Activated CD4-positive, alpha-beta T cell treated with anti-CD3 and anti-CD28 coated beads for 36 hours (primary cell): Measurements from ENCODE around the gene ANK2. TPM values are rescaled to one million over a fixed set of nuclear protein-coding genes. Genes with fewer than 3 reads are reported as not detected.
"Not testable (repeated sequence)": the region's sequence is repeated elsewhere in the genome, so short reads cannot be mapped to it uniquely, and the experiment has no call there.

Experiments used
- ATAC-seq: fragments of 200-7000 bp; cut with Tn5 transposase; one replicate; pipeline ENCODE4 v1.10.0; 2021; ENCODE audit warnings: mild to moderate bottlenecking, moderate library complexity
- CTCF ChIA-PET: fragments of 350-600 bp; sonication (Branson Sonifier 250); formaldehyde crosslinking; loops from one replicate; lab custom pipeline; 2021; ENCODE audit warnings: antibody characterized with exemption; lab: Charles Lee
- POLR2A ChIA-PET: fragments of 350-600 bp; sonication (Branson Sonifier 250); formaldehyde crosslinking; loops from one replicate; lab custom pipeline; 2021; ENCODE audit warnings: antibody characterized with exemption, inconsistent platforms; lab: Charles Lee
- DNase-seq: peaks from one replicate; pipeline ENCODE4 v3.0.0-alpha.2; 2020
- H3K27ac Mint-ChIP-seq: one replicate; pipeline ENCODE4 v1.8.0; 2021; ENCODE audit warnings: mixed read lengths
- H3K27me3 Mint-ChIP-seq: one replicate; pipeline ENCODE4 v1.8.0; 2021; ENCODE audit warnings: mixed read lengths
- H3K36me3 Mint-ChIP-seq: one replicate; pipeline ENCODE4 v1.8.0; 2021; ENCODE audit warnings: low read depth, mixed read lengths
- H3K4me1 Mint-ChIP-seq: one replicate; pipeline ENCODE4 v1.8.0; 2021; ENCODE audit warnings: mixed read lengths
- H3K4me3 Mint-ChIP-seq: one replicate; pipeline ENCODE4 v1.8.0; 2021; ENCODE audit warnings: mild to moderate bottlenecking, moderate library complexity, mixed read lengths
- H3K9me3 Mint-ChIP-seq: one replicate; pipeline ENCODE4 v1.8.0; 2021; ENCODE audit warnings: low read depth, mixed read lengths
- intact Hi-C, 2 experiments: fragments of 100-400 bp; cut with DNase I in 1 of 2; cut with micrococcal nuclease in 1 of 2; formaldehyde crosslinking; loops; one replicate each; pipeline versions ENCODE4 v1.14.2 to v1.15.1; 2022 to 2024; cut with DNase I, micrococcal nuclease
- total RNA-seq, 2 experiments: library from RNA; stranded (reverse); gene quantifications; one replicate each; pipeline ENCODE4 v1.2.3, GENCODE V29; 2021

ANK2 gene
- total RNA-seq, 2 experiments from 2014 or later, result 2.1 to 3.3 TPM

DNA sequence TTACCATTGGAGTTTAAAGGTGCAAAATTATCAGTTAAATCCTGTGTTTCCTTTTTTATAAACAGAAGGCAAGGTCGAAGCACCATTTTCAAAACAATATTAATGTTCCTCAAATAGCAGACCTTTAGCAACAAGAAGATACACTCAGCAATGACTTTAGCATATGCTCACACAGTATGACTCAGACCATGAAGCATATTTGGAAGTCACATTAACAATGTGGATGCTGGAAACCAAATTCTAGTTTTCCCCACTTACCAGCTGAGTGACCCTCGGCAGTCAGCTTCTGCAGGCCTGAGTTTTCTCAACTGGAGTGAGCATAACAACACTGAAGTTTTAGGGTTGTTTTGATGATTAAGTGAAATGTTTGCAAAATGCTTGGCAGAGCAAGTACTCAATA lies 130.5 kb downstream of the ANK2 start:
- no peak for ATAC-seq
- ChIA-PET POLR2A (no interaction called here), CTCF (no interaction called here)
- Mint-ChIP-seq H3K9me3 (no peaks in the 10 kb centered on the region), H3K4me3 (no peak overlapping the region), H3K4me1 (no peaks in the 10 kb centered on the region), H3K36me3 (no peaks in the 10 kb centered on the region), H3K27me3 (peaks cover 2% of the 10 kb centered on the region), H3K27ac (no peak overlapping the region)
- intact Hi-C loops, result no loop called here
- no peak for DNase-seq

DNA sequence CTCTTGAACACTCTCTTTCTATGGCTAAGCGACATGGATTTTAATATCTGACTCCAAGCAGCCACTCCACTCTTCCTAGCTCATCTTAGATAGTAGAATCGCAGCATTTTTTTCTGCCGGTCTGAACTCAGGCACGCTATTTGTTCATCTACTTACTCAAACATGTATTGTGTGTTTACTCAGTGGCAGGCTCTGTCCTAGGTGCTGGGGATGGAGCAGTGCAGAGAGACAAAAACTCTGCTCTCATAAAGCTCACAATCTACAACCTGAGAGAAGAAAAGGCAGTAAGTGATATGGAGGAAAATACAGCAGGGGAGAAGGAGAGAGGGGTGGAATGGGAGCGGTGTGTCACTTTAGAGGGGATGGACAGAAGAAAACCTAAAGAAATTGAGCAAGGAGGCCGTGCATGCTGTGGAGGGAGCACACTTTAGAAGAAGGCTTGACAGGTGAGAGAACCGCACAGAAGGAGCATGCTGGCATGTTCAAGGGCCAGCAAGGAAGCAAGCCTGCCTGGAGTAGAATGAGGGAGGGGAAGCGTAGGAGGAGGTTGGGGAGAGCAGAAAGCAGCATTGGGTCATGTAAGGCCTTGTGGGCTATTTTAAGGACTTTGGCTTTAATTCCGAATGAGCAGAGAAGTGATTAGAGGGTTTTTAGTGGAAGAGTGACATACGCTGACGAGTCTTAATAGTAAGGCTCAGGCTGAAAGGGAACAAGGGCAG lies 132.0 kb downstream of the ANK2 start:
- no peaks in the 10 kb centered on the region for H3K9me3 Mint-ChIP-seq
- no peak overlapping the region for H3K27ac Mint-ChIP-seq
- peaks cover 3% of the 10 kb centered on the region for H3K27me3 Mint-ChIP-seq
- no peak for DNase-seq
- no peaks in the 10 kb centered on the region for H3K36me3 Mint-ChIP-seq
- ChIA-PET CTCF (no interaction called here), POLR2A (no interaction called here)
- intact Hi-C loops, result no loop called here
- H3K4me3 Mint-ChIP-seq, result no peak overlapping the region
- no peak for ATAC-seq
- no peaks in the 10 kb centered on the region for H3K4me1 Mint-ChIP-seq

DNA sequence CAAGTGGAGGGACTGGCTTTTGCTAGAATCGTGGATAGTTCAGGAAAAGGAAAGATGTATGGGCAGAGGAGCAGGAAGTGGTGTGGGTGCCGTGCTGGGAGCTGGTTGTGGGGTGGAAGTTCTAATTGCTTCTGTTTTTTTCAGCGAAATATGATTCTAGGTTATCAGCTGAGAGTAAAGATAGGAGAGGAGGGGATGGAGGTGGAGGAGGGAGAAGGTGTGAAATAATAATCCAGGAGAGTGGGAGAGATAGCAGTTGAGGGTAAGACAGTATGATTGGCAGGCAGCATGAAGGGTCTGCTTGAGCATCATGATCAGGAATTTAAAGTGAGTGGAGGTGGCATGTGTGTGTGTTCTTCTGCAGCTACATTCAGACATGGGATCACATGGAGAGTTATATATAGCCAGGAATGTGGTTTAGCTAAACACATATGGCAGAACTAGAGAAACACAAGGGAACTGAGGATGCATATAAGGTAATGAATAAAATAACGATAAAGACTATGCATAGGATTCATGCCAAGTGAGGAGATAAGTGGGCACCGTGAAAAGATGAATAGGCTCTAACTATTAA lies 133.7 kb downstream of the ANK2 start:
- intact Hi-C loops, result no loop called here
- no peaks in the 10 kb centered on the region for H3K9me3 Mint-ChIP-seq
- H3K36me3 Mint-ChIP-seq, result no peaks in the 10 kb centered on the region
- ATAC-seq (no peak), DNase-seq (no peak)
- H3K4me1 Mint-ChIP-seq, result no peaks in the 10 kb centered on the region
- ChIA-PET POLR2A (no interaction called here), CTCF (interaction anchor here (0.9 kb wide), 1 partner anchor 18 kb away, joined by 3 read pairs; no protein-coding TSS in a partner anchor)
- no peak overlapping the region for H3K4me3 Mint-ChIP-seq
- no peak overlapping the region for H3K27ac Mint-ChIP-seq
- peaks cover 4% of the 10 kb centered on the region for H3K27me3 Mint-ChIP-seq

DNA sequence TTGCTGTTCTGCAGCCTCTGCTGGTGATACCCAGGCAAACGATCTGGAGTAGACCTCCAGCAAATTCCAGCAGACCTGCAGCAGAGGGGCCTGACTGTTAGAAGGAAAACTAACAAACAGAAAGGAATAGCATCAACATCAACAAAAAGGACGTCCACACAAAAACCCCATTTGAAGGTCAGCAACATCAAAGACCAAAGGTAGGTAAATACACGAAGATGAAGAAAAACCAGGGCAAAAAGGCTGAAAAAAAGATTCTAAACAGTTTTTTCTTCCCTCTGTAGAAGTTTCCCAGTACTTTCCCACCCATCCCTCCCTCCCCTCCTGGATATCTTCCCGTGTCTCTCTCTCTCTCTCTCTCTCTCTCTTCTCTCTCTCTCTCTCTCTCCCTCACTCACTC lies 136.8 kb downstream of the ANK2 start:
- not testable (repeated sequence) for ATAC-seq

DNA sequence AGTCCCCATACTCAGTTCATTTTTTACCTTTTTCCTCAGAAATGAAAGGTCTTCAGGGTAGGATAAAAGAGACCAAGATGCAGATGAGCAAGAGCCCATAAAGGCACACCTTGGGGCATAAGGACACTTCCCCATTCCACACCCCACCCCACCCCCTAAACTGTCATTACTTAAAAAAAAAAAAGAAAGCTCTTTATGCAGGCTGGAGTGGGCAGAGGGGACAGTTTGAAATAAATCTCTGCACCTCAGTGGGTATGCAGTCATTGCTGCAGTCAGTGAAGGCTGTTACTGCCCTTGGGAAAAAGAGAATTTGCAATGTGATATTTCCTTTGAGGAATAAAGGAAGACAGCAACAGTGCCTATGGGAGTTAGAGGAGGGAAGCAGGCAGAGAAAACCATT lies 137.5 kb downstream of the ANK2 start:
- DNase-seq (no peak), ATAC-seq (no peak)
- H3K4me3 Mint-ChIP-seq, result no peak overlapping the region
- ChIA-PET CTCF (no interaction called here), POLR2A (no interaction called here)
- no peaks in the 10 kb centered on the region for H3K9me3 Mint-ChIP-seq
- H3K4me1 Mint-ChIP-seq, result no peaks in the 10 kb centered on the region
- H3K36me3 Mint-ChIP-seq, result no peaks in the 10 kb centered on the region
- H3K27me3 Mint-ChIP-seq, result peaks cover 7% of the 10 kb centered on the region
- H3K27ac Mint-ChIP-seq, result no peak overlapping the region
- intact Hi-C loops, result no loop called here

More for the DNA sequence above, 136.8 kb downstream of the ANK2 start:
- H3K27me3 Mint-ChIP-seq, H3K4me1 Mint-ChIP-seq, CTCF ChIA-PET, DNase-seq, H3K36me3 Mint-ChIP-seq, intact Hi-C loops, H3K4me3 Mint-ChIP-seq, H3K27ac Mint-ChIP-seq, POLR2A ChIA-PET, H3K9me3 Mint-ChIP-seq: not testable (repeated sequence)

DNA sequence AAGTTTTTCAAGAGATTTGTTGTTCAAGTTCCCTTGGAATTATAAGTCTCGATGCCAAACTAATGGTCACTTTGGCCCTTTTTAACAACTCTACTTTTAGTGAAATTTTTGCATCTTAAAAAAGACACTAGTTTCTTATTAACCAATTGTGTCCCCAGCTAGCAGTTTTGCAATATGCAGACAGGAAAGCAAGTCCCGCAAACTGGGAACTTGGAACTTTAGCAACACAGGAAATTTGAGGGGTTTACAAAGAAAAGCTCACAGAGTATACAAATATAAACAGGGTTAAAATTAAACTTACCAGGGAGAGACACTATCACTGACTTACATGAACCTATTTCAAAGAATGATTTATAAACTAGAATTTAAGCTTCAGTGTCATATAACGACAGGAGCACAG lies 137.9 kb downstream of the ANK2 start:
- POLR2A ChIA-PET, result no interaction called here
- no peak overlapping the region for H3K27ac Mint-ChIP-seq
- H3K4me1 Mint-ChIP-seq, result no peaks in the 10 kb centered on the region
- H3K27me3 Mint-ChIP-seq, result peaks cover 7% of the 10 kb centered on the region
- no peak overlapping the region for H3K4me3 Mint-ChIP-seq
- H3K36me3 Mint-ChIP-seq, result no peaks in the 10 kb centered on the region
- intact Hi-C loops, result no loop called here
- ATAC-seq, result no peak
- no peak for DNase-seq
- CTCF ChIA-PET, result no interaction called here
- H3K9me3 Mint-ChIP-seq, result no peaks in the 10 kb centered on the region

DNA sequence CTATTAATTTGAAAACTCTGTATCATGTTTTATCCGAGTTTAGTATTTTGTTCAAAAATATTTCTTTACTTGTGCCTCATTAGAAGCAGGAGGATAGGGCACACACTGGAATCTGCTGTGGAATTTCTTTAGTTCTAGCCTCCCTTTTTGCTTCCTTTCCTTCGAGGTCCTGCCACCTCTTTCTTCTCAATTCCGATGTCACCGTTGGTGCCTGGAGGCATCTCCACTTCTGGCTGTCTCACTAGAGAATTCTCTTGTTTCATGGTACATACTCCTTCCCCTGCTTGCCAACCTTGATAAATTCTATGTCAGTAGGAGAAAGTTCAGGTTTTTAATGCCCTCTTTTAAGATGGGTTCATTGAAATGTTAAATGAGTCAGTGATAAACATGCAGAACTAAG lies 140.1 kb downstream of the ANK2 start:
- ChIA-PET POLR2A (no interaction called here), CTCF (no interaction called here)
- Mint-ChIP-seq H3K9me3 (no peaks in the 10 kb centered on the region), H3K27ac (no peak overlapping the region), H3K4me1 (no peaks in the 10 kb centered on the region), H3K27me3 (peaks cover 7% of the 10 kb centered on the region), H3K4me3 (no peak overlapping the region), H3K36me3 (no peaks in the 10 kb centered on the region)
- intact Hi-C loops, result no loop called here
- DNase-seq, result no peak
- ATAC-seq, result no peak

DNA sequence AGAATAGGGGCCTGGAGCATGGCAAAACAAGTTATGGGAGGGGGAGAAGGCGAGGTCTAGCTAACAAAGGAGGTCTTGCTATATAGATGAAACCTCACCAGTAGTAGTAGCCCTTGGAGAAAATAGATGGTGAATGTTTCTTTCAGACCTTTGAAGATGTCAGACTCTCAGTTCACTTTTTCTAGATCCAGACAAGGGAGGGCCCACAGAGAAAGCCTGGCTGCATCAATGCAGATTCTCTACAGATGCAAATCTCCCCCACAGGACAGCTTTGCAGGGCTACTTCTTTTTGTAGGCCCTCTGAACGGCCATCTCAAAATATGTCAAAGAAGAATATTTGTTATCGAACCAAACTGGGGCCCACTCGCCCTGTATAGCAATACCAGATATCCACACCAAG lies 159.7 kb downstream of the ANK2 start:
- Mint-ChIP-seq H3K27me3 (peaks cover 2% of the 10 kb centered on the region), H3K4me3 (no peak overlapping the region), H3K9me3 (no peaks in the 10 kb centered on the region), H3K27ac (no peak overlapping the region), H3K4me1 (no peaks in the 10 kb centered on the region), H3K36me3 (no peaks in the 10 kb centered on the region)
- ChIA-PET CTCF (no interaction called here), POLR2A (no interaction called here)
- no peak for ATAC-seq
- no peak for DNase-seq
- intact Hi-C loops, result no loop called here

DNA sequence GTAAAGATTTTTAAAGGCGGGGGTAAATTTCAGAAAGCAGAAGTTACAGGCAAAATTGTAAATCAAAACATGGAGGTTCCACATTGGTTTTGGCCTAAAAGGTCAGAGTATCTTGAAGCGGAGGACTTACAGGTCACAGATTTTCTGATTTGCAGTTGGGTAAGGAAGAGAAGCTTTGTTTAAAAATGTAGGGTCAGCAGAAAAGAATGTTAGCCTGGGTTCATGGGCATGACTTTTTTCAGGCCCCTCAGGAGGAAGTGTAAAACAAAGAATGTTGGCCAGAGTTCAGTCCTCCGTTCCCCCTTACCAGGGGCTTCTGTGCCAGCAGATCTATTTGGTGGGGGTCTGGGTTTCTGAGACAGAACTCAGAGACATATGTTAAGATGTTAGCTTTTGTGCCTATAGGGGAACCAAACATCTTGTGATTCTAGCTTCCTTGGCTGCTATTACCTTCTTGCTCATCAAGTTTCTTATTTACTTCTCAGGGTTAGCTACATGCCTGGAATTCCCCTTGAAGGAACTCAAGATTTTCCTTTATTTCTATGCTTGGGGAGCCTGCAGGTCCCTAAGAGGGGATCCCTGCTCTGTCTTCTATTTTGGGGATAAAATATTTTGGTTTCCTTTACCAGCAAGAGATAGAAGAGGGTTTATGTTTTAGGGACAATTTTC lies 160.3 kb downstream of the ANK2 start:
- intact Hi-C loops, result no loop called here
- DNase-seq (no peak), ATAC-seq (no peak)
- Mint-ChIP-seq H3K4me3 (no peak overlapping the region), H3K27me3 (peaks cover 2% of the 10 kb centered on the region), H3K4me1 (no peaks in the 10 kb centered on the region), H3K36me3 (no peaks in the 10 kb centered on the region), H3K9me3 (no peaks in the 10 kb centered on the region), H3K27ac (no peak overlapping the region)
- ChIA-PET POLR2A (no interaction called here), CTCF (no interaction called here)

DNA sequence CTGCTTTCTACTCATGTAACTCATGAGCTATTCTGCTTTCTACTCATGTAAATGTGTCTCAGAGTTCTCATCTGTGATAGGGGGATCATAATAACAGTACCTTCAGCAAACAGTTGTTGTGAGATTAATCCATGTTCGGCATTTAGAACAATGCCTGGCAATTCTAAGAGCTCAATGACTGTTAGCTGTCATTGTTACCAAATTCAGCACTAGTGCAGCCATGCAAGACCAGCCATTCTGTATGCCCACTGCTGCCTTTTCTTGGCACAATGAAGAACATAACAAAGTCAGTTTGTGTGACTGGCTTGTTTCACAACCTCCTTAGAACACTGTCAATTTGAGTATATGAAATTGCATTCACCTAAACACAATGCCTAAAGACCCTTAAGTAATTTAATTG lies 163.2 kb downstream of the ANK2 start:
- Mint-ChIP-seq H3K9me3 (no peaks in the 10 kb centered on the region), H3K4me3 (no peak overlapping the region), H3K27ac (no peak overlapping the region), H3K27me3 (peaks cover 2% of the 10 kb centered on the region), H3K36me3 (no peaks in the 10 kb centered on the region), H3K4me1 (no peaks in the 10 kb centered on the region)
- CTCF ChIA-PET, result no interaction called here
- no peak for DNase-seq
- POLR2A ChIA-PET, result no interaction called here
- ATAC-seq, result no peak
- intact Hi-C loops, result no loop called here

DNA sequence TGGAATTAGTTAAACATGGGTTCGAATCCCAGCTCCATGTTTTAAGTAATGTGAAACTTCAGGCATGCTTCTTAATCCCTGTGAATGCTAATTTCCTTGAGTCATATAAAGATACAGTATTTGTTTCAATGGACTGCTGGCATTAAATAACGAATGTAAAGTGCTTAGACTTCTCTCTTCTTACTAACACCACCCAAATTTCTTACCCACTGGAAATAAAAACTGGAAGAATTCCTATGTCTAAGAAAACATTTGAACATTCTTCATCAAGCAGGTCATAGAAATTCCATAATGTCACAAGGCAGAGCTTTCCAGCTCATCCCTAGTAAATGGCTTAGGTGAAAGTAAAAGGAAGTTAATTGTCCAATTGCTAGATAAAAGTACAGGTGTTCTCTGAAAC lies 172.5 kb downstream of the ANK2 start:
- H3K27ac Mint-ChIP-seq, result no peak overlapping the region

DNA sequence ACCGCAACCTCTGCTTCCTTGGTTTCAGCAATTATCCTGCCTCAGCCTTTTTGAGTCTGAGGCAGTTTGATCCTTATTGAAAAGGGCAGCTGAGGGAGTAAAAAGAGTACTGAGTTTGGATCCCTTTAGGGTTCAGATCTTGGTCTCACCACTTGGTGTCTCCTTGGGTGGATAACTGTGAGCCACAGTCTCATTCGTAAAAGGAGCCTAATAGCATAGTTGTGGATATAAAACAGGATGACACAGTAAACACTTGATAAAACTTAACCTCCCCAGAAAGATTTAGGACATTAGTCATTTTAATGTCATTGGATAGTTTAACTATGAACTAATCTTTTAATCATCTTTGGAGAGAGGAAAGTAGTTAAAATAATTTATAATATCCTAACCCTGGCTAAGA lies 173.0 kb downstream of the ANK2 start:
- POLR2A ChIA-PET, result no interaction called here
- DNase-seq (no peak), ATAC-seq (no peak)
- no peaks in the 10 kb centered on the region for H3K4me1 Mint-ChIP-seq
- H3K9me3 Mint-ChIP-seq, result no peaks in the 10 kb centered on the region
- no peak overlapping the region for H3K27ac Mint-ChIP-seq
- H3K36me3 Mint-ChIP-seq, result no peaks in the 10 kb centered on the region
- no peak overlapping the region for H3K4me3 Mint-ChIP-seq
- intact Hi-C loops, result no loop called here
- H3K27me3 Mint-ChIP-seq, result peaks cover 2% of the 10 kb centered on the region
- CTCF ChIA-PET, result no interaction called here

More for the DNA sequence above, 172.5 kb downstream of the ANK2 start:
- Mint-ChIP-seq H3K4me3 (no peak overlapping the region), H3K36me3 (no peaks in the 10 kb centered on the region), H3K4me1 (no peaks in the 10 kb centered on the region), H3K27me3 (peaks cover 2% of the 10 kb centered on the region), H3K9me3 (no peaks in the 10 kb centered on the region)
- ATAC-seq, result no peak
- DNase-seq, result no peak
- CTCF ChIA-PET, result no interaction called here
- POLR2A ChIA-PET, result no interaction called here
- intact Hi-C loops, result no loop called here
